HG03103 (cell line): ENCODE measurements around the gene PRLHR.

ENCODE experiments used
- ATAC-seq: cut with Tn5 transposase; IDR thresholded peaks from one replicate; pipeline ENCODE4 v1.9.1; 2021; ENCODE audit warnings: low read depth; ENCODE audit not compliant: unreplicated experiment

PRLHR gene

GRCh38 chr10:118590334-118590733 lies 5.1 kb downstream of the PRLHR start:
- no peak for ATAC-seq

GRCh38 chr10:118587881-118588651 lies 7.4 kb downstream of the PRLHR start:
- ATAC-seq: no peak

GRCh38 chr10:118586911-118587310 lies 8.5 kb downstream of the PRLHR start:
- no peak for ATAC-seq

GRCh38 chr10:118585794-118586193 lies 9.7 kb downstream of the PRLHR start:
- no peak for ATAC-seq

GRCh38 chr10:118585234-118585633 lies 10.2 kb downstream of the PRLHR start:
- ATAC-seq: no peak

GRCh38 chr10:118584181-118584954 lies 11.1 kb downstream of the PRLHR start:
- no peak for ATAC-seq

GRCh38 chr10:118583611-118584010 lies 11.8 kb downstream of the PRLHR start:
- no peak for ATAC-seq

GRCh38 chr10:118582511-118582910 lies 12.9 kb downstream of the PRLHR start:
- ATAC-seq: no peak

- ATAC-seq: no peak
Measured at GRCh38 chr10:118581340-118581739, 14.1 kb downstream of the PRLHR start.

- no peak for ATAC-seq
Measured at GRCh38 chr10:118580702-118581101, 14.7 kb downstream of the PRLHR start.

- ATAC-seq: no peak
Measured at GRCh38 chr10:118573512-118573911, 21.9 kb downstream of the PRLHR start.

- ATAC-seq: no peak
Measured at GRCh38 chr10:118572256-118573041, 23.0 kb downstream of the PRLHR start.

GRCh38 chr10:118571123-118571522 lies 24.3 kb downstream of the PRLHR start:
- ATAC-seq: no peak

GRCh38 chr10:118570591-118570990 lies 24.9 kb downstream of the PRLHR start:
- no peak for ATAC-seq

GRCh38 chr10:118569882-118570252 lies 25.6 kb downstream of the PRLHR start:
- ATAC-seq: no peak

- no peak for ATAC-seq
Measured at GRCh38 chr10:118569241-118569881, 26.1 kb downstream of the PRLHR start.

- no peak for ATAC-seq
Measured at GRCh38 chr10:118568327-118568848, 27.1 kb downstream of the PRLHR start.

- no peak for ATAC-seq
Measured at GRCh38 chr10:118567701-118568248, 27.7 kb downstream of the PRLHR start.

- ATAC-seq: no peak
Measured at GRCh38 chr10:118566911-118567310, 28.5 kb downstream of the PRLHR start.
